GM23338 (cell line): ENCODE results near the gene R3HDM1. TPM values are rescaled to one million over a fixed set of nuclear protein-coding genes. Genes with fewer than 3 reads are reported as not detected.

Source experiments
- ATAC-seq: fragments of 200-7000 bp; cut with Tn5 transposase; 3 replicates; pipeline ENCODE4 v1.9.1; 2020
- DNase-seq: peaks from one replicate; pipeline ENCODE4 v3.0.0-alpha.2; 2015; ENCODE audit warnings: low spot score
- H2AFZ ChIP-seq: fragments of 200-600 bp; sonication (generic); 2 replicates; pipeline ENCODE4 v1.8.0; 2016; ENCODE audit warnings: antibody characterized with exemption, mild to moderate bottlenecking, moderate library complexity
- H3F3A ChIP-seq: fragments of 200-600 bp; sonication (generic); replicated peaks from 2 replicates; pipeline ENCODE4 v1.8.0; 2017; ENCODE audit warnings: antibody characterized with exemption, mixed run types, low read depth
- H3K27ac ChIP-seq: fragments of 200-600 bp; sonication (generic); 2 replicates; pipeline ENCODE4 v1.6.1; 2016; ENCODE audit warnings: low read depth
- H3K27me3 ChIP-seq: fragments of 200-600 bp; sonication (generic); 2 replicates; pipeline ENCODE4 v1.8.0; 2016; ENCODE audit warnings: mild to moderate bottlenecking, mixed run types, moderate library complexity; ENCODE audit not compliant: insufficient read depth
- H3K36me3 ChIP-seq: fragments of 200-600 bp; sonication (generic); 2 replicates; pipeline ENCODE4 v1.8.0; 2016; ENCODE audit warnings: mild to moderate bottlenecking; ENCODE audit not compliant: insufficient read depth
- H3K4me1 ChIP-seq: fragments of 200-600 bp; sonication (generic); 2 replicates; pipeline ENCODE4 v1.8.0; 2016; ENCODE audit warnings: mild to moderate bottlenecking, moderate library complexity; ENCODE audit not compliant: insufficient read depth
- H3K4me2 ChIP-seq: fragments of 200-600 bp; sonication (generic); 2 replicates; pipeline ENCODE4 v1.7.1; 2017; ENCODE audit warnings: mixed run types
- H3K4me3 ChIP-seq: fragments of 200-600 bp; sonication (generic); 2 replicates; pipeline ENCODE4 v1.6.1; 2016; ENCODE audit warnings: mixed run types
- H3K79me2 ChIP-seq: fragments of 200-600 bp; sonication (generic); replicated peaks from 2 replicates; pipeline ENCODE4 v1.8.0; 2017; ENCODE audit warnings: mild to moderate bottlenecking; ENCODE audit not compliant: insufficient read depth
- H3K9me2 ChIP-seq: fragments of 200-600 bp; sonication (generic); 2 replicates; pipeline ENCODE4 v1.8.0; 2017; ENCODE audit not compliant: insufficient read depth
- H4K20me1 ChIP-seq: fragments of 200-600 bp; sonication (generic); replicated peaks from 2 replicates; pipeline ENCODE4 v1.8.0; 2017; ENCODE audit warnings: mild to moderate bottlenecking; ENCODE audit not compliant: insufficient read depth
- H3K27ac Mint-ChIP-seq: 2 replicates; pipeline ENCODE4 v1.8.0; 2020; ENCODE audit warnings: inconsistent platforms, mild to moderate bottlenecking, moderate library complexity, mixed read lengths
- H3K27me3 Mint-ChIP-seq: 3 replicates; pipeline ENCODE4 v1.8.0; 2022; ENCODE audit warnings: low read depth, mild to moderate bottlenecking, moderate library complexity, mixed read lengths, inconsistent platforms; ENCODE audit not compliant: insufficient read depth, poor library complexity
- H3K36me3 Mint-ChIP-seq: 3 replicates; pipeline ENCODE4 v1.8.0; 2021; ENCODE audit warnings: low read depth, mild to moderate bottlenecking, inconsistent platforms, moderate library complexity, mixed read lengths
- H3K4me1 Mint-ChIP-seq: 3 replicates; pipeline ENCODE4 v1.8.0; 2020; ENCODE audit warnings: mild to moderate bottlenecking, inconsistent platforms, mixed read lengths
- H3K4me3 Mint-ChIP-seq: 3 replicates; pipeline ENCODE4 v1.8.0; 2021; ENCODE audit warnings: moderate library complexity, mild to moderate bottlenecking, inconsistent platforms, mixed read lengths
- H3K9me3 Mint-ChIP-seq: 3 replicates; pipeline ENCODE4 v1.8.0; 2020; ENCODE audit warnings: moderate library complexity, mild to moderate bottlenecking, inconsistent platforms, mixed read lengths
- CREB1 ChIP-seq: fragments of 250-450 bp; sonication (Bioruptor Pico); IDR thresholded peaks from 2 replicates; pipeline ENCODE4 v1.5.0; 2020; ENCODE audit warnings: low read depth, mild to moderate bottlenecking, moderate library complexity
- CTCF ChIP-seq, 2 experiments: fragments of 200-600 bp in 1 of 2; sonication (generic) in 1 of 2; conservative IDR thresholded peaks; 2 replicates each; pipeline versions ENCODE4 v1.5.1 to v1.6.1; 2016 to 2017; ENCODE audit warnings: antibody characterized with exemption in 2 of 2, low read depth in 2 of 2, mild to moderate bottlenecking in 2 of 2, moderate library complexity in 1 of 2
- ETS1 ChIP-seq: IDR thresholded peaks from 2 replicates; pipeline ENCODE4 v1.6.1; 2016; ENCODE audit warnings: antibody characterized with exemption
- EZH2 ChIP-seq: fragments of 200-600 bp; sonication (generic); IDR thresholded peaks from one replicate; pipeline ENCODE4 v1.8.0; 2017; ENCODE audit warnings: antibody characterized with exemption, mild to moderate bottlenecking, low read depth; ENCODE audit not compliant: unreplicated experiment
- EZH2phosphoT487 ChIP-seq: fragments of 200-600 bp; sonication (generic); IDR thresholded peaks from one replicate; pipeline ENCODE4 v1.8.1; 2018; ENCODE audit warnings: antibody characterized with exemption; ENCODE audit not compliant: unreplicated experiment
- JUNB ChIP-seq: IDR thresholded peaks from one replicate; pipeline ENCODE4 v1.6.1; 2016; ENCODE audit warnings: antibody characterized with exemption; ENCODE audit not compliant: unreplicated experiment
- NANOG ChIP-seq: IDR thresholded peaks from 2 replicates; pipeline ENCODE4 v1.6.1; 2016; ENCODE audit warnings: antibody characterized with exemption, borderline replicate concordance
- POLR2AphosphoS5 ChIP-seq: IDR thresholded peaks from 2 replicates; pipeline ENCODE4 v1.6.1; 2016; ENCODE audit warnings: antibody characterized with exemption, low read depth
- REST ChIP-seq: IDR thresholded peaks from one replicate; pipeline ENCODE4 v1.6.1; 2018; ENCODE audit warnings: antibody characterized with exemption; ENCODE audit not compliant: unreplicated experiment
- STAT1 ChIP-seq: IDR thresholded peaks from one replicate; pipeline ENCODE4 v1.6.1; 2016; ENCODE audit warnings: antibody characterized with exemption; ENCODE audit not compliant: unreplicated experiment
- ZNF114 ChIP-seq: fragments of 250-450 bp; sonication (Bioruptor Pico); IDR thresholded peaks from 2 replicates; pipeline ENCODE4 v1.5.0; 2020; ENCODE audit warnings: mild to moderate bottlenecking, moderate library complexity
- ZNF331 ChIP-seq: fragments of 250-450 bp; sonication (Bioruptor Pico); IDR thresholded peaks from 2 replicates; pipeline ENCODE4 v1.5.0; 2020; ENCODE audit warnings: low read depth, mild to moderate bottlenecking, moderate library complexity
- ZNF462 ChIP-seq: fragments of 250-450 bp; sonication (Bioruptor Pico); IDR thresholded peaks from 2 replicates; pipeline ENCODE4 v1.5.0; 2020; ENCODE audit warnings: mild to moderate bottlenecking, moderate library complexity
- polyA plus RNA-seq: library from polyadenylated mRNA; unstranded; fragments of >200 nt; fragmentation: Nextera tagmentation; extraction: Ambion mirVana; gene quantifications from 2 replicates; pipeline ENCODE4 v1.2.1, GENCODE V29; 2016
- total RNA-seq: library from RNA; depleted of rRNA; stranded (reverse); fragments of >200 nt; shearing (Covaris generic); gene quantifications from 2 replicates; pipeline ENCODE4 v1.2.3, GENCODE V29; 2014

Gene R3HDM1
- total and polyA plus RNA-seq, 2 experiments from 2014 or later: 63.1 to 88.8 TPM

GRCh38 chr2:135698838-135699237, 167.6 kb downstream of the R3HDM1 start:
- H3K4me1 Mint-ChIP-seq: no peaks in the 10 kb centered on the region
- no peak overlapping the region for H3K27ac Mint-ChIP-seq

More at GRCh38 chr2:135698838-135699237, 167.6 kb downstream of the R3HDM1 start:
- TF ChIP-seq CTCF (conservative IDR thresholded peaks at IDR 0.05; ENCODE audit: low read depth in 2 of 2) (no peak), STAT1 (no peak), ETS1 (no peak), NANOG (no peak), EZH2 (no peak), REST (no peak), ZNF331 (CRISPR knock-in tag) (no peak), ZNF114 (CRISPR knock-in tag) (no peak), ZNF462 (CRISPR knock-in tag) (no peak), EZH2phosphoT487 (no peak), JUNB (no peak), POLR2AphosphoS5 (no peak), CREB1 (no peak)
- Histone ChIP-seq H3K9me2 (no peaks in the 10 kb centered on the region), H3K79me2 (no peaks in the 10 kb centered on the region), H3K27me3 (no peaks in the 10 kb centered on the region), H2AFZ (no peak overlapping the region), H3K4me3 (no peak overlapping the region), H3K4me1 (no peaks in the 10 kb centered on the region), H3F3A (no peaks in the 10 kb centered on the region), H3K36me3 (no peaks in the 10 kb centered on the region; the same call in 1 of the 2 replicates), H3K27ac (no peak overlapping the region), H4K20me1 (no peaks in the 10 kb centered on the region), H3K4me2 (no peak overlapping the region)
- Mint-ChIP-seq H3K9me3 (no peaks in the 10 kb centered on the region), H3K27me3 (no peaks in the 10 kb centered on the region), H3K36me3 (peaks cover 13% of the 10 kb centered on the region), H3K4me3 (no peak overlapping the region)
- no peak for ATAC-seq
- no peak for DNase-seq
